NCI-H1436 treated with DMSO at 0.1 percent for 48 hours (cell line): Measurements from ENCODE around the gene NEK1.
"Not testable (repeated sequence)": the region's sequence is repeated elsewhere in the genome, so short reads cannot be mapped to it uniquely, and the experiment has no call there.

ENCODE experiments used
- DNase-seq: peaks from one replicate; lab custom pipeline; 2025; lab: John Stamatoyannopoulos, UW

Gene NEK1

DNA sequence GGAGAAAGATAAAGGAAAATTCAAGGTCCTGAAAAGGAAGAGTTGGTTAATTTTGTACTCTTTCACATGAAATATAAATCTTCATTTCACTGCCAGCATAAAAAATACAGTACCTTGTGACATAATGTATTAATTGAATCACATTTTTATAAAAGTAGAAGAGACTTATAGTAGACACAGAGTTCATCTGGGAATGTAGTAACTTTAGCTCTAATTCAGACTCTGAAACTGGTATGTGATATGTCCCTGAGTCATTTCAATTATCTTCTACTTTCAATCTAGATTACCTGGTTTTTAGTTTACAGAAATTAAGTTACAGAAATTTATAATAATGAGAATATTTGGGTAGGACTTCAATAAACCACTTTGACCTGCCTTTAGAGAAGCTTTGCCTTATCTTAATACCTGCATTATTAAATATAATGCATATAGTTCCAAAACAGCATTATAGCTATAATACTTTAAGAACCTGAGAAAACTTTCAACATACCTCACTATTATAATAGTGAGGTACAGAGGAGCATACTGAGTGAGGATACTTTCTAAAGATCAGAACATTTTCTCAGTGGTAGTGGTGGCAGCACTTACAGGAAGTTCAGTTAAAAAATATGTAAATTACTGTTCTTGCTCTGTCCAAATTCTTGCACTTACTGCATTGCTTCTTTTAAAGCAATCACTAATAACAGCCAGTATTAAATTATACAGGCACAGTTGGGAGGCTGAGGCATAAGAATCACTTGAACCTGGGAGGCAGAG, 11.2 kb downstream of the NEK1 start:
- no peak for DNase-seq

DNA sequence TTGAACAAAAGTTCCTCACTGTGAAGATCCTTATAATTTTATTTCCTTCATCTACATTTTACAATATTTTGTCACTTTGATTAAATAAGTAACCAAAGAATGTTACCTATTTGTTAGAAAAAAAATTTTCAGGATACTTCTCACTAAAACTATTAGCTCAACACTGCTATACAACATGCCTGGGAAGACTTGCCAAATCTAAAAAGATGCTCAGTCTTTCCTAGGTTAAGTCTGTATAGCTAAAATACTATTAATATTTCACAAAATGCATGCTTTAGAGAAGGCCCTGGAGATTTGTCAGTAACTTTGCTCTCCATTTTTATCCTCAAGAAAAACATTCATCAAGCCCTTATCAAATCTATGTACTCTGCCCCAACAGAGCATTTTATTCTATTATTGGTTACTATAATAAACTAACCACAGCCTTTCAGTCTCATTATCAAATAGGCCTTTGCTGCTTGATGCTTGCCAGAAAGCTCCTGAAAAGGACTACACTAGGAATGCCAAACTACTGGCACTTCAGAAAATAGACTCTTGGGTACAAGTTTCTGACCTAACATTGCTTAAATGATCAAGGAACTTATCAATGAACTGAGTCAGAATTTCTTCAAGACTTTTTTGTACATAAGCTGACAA, 17.7 kb downstream of the NEK1 start:
- DNase-seq, result no peak

DNA sequence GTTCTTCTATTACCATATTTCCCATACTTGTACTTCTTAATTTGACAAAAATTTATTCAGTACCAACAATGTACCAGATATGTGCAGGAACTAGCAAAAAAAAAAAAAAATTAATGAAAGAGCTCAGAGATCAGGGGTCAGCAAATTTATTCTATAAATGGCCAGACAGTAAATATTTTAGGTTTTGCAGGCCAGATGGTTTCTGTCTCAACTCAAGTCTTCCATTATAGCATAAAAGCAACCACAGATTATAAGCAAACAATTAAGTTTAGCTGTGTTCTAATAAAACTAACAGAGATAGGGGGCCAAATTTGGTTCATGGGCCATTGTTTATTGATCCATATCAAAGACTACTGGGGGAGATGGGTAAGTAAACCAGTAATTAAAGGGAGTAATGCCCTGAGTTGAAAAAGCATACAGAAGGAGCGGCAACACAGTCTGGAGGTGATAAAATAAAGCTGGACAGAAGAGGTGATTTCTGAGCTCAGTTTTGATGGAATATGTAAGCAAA, 19.3 kb downstream of the NEK1 start:
- DNase-seq, result no peak

DNA sequence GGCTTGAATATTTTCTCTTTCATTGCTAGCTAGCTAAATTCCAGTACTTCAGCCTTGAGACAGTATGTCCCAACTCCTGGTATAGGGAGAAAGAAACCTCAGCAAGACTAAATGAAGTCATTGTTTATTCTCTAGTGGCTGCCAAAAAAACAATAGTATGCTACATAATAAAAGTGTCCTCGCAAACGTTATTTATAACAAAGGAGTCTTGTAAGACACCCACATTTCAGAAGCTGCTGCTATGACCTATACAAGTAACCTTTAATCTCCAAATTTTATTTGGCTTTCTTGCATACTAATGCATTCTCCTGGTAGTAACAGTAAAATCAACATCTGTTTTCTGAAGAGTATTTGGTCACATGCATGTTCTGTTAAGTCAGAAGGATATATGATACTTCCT, 28.8 kb downstream of the NEK1 start:
- DNase-seq, result no peak

DNA sequence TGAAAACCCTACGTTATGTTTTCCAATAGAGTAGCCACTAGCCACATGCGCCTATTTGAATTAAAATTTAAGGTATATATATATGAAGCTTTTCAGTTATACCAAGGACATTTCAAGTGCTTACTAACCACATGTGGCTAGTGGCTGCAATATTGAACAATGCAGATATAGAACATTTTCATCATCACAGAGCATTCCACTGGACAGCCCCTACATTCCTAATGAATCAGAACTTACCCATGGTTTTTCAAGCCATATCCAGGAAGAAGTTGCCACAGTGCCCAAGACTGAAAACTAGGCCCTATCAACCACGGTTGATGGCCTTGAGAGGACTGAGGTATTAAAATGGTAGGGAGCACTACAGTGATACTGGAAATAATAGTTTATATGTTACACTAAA, 29.7 kb downstream of the NEK1 start:
- no peak for DNase-seq

DNA sequence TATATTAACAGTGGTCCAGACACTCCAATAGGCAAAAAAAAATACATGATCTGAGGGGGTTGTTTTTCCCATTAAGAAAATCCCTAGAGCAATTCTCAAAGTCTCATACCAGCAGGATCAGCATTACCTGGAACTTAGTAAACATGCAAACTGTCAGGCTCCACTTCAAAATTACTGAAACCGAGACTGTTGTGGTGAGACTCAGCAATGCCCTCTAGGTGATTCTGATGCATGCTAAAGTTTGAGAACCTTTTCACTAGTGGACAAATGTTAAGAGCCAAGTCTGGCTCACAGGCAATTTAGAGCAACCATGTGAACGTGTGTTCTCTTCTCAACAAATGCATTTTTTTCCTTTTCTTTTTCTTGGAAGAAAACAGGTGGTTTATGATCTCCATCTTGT, 30.2 kb downstream of the NEK1 start:
- DNase-seq, result no peak

DNA sequence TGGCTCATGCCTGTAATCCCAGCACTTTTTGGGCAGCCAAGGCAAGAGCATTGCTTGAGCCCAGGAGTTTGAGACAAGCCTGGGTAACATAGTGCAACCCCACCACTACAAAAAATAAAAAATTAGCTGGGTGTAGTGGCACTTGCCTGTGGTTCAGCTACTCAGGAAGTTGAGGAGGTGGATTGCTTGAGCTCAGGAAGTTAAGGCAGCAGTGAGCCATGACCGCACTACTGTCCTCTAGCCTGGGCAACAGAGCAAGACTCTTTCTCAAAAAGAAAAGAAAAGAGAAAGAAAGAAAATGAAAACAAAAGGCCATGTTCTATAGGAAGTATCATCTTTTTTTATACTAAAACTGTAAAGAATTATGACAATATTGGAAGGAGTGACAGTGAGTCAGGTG, 38.5 kb downstream of the NEK1 start:
- no peak for DNase-seq

DNA sequence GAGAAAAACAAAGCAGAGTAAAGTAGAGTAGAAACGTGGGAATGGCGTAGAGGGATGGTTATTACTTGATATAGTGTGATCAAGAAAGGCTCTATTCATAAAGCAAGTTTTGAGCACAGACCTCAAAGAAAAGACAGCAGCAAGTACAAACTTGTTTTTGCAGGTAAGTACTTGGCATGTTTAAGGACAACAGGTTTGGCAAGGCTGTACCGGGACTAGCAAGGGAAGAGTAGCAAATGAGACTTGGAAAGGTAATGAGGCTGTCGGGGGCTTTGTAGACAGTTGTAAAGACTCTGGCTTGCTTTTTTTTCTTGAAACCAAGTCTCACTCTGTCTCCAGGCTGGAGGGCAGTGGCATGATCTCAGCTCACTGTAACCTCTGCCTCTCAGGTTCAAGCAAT, 40.9 kb downstream of the NEK1 start:
- no peak for DNase-seq

DNA sequence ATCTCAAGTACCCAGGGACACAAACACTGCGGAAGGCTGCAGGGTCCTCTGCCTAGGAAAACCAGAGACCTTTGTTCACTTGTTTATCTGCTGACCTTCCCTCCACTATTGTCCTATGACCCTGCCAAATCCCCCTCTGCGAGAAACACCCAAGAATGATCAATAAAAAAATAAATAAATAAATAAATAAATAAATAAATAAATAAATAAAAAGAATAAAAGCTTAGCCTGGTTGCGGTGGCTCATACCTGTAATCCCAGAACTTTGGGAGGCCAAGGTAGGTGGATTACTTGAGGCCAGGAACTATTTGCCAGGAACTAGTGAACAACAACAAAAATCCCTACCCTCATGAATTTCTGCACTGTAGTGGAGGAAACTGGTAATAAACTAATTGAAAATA, 41.4 kb downstream of the NEK1 start:
- not testable (repeated sequence) for DNase-seq

DNA sequence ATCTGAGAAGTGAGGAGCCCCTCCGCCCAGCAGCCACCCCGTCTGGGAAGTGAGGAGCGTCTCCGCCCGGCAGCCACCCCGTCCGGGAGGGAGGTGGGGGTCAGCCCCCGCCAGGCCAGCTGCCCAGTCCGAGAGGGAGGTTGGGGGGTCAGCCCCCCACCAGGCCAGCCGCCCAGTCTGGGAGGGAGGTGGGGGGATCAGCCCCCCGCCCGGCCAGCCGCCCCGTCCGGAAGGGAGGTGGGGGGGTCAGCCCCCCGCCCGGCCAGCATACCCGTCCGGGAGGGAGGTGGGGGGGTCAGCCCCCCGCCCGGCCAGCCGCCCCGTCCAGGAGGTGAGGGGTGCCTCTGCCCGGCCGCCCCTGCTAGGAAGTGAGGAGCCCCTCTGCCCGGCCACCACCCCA, 42.1 kb downstream of the NEK1 start:
- not testable (repeated sequence) for DNase-seq

DNA sequence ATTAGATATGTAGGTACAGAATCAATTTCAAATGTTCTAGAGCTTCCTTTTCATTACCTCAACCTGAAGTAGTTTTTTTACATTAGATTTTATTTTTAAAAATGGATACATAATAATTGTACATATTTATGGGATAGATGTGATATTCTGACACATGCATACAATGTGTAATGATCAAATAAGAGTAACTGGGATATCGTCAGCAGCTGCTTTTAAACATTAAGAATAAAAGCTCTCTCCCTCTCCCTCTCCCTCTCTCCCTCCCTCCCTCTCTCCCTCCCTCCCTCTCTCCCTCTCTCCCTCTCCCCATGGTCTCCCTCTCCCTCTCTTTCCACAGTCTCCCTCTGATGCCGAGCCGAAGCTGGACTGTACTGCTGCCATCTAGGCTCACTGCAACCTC, 43.2 kb downstream of the NEK1 start:
- not testable (repeated sequence) for DNase-seq

DNA sequence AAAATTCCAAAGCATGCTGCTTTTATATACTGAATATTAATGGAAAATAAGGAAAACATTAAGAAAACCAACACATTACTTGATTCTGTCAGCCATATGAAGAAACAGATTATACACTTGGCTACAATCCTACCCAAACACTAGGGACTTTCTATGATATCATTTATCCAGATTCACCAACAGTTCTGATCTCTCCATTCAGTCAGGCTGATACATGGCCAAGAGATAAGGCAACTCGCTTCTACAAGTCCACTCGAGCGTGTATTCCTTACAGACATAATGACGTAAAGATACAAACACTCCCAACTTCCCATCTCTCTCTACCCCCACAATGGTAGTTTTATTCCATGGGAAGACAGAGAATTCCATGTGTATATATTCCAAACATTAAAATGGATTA, 44.5 kb downstream of the NEK1 start:
- no peak for DNase-seq

DNA sequence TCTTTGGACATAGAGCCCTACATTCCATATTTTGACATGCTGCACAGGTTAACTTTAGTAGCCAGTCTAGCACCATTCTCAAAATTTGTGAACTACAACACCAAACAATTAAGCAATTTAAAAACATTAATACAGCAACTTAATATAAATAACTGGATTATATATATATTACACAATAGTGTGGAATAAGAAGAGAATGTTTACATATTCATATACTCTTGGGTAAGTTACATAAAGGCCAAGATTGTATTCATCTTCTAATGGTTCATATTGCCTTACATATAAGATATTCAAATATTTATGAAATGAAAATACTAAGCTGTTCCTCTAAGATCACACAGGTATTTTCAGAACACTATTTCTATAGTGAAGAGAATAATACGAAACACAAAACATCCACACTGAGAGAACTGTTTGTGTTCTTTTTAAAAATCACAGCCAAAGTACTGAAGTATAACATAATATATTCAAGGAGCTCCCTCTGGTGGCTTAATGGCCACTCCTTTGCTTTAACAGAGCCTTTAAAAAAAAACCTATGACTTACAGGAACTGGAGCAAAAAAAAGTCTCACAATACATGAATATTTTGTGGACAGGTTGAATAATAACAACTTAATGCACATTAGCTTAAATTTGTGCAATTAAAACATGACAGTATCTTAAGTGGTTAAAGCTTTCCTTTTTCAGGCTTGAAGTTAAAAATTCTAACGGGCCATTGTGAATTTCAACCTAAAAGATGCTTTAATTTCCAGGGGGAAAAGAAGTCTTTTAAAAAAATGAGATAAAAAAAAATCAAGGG, 46.2 kb downstream of the NEK1 start:
- no peak for DNase-seq

DNA sequence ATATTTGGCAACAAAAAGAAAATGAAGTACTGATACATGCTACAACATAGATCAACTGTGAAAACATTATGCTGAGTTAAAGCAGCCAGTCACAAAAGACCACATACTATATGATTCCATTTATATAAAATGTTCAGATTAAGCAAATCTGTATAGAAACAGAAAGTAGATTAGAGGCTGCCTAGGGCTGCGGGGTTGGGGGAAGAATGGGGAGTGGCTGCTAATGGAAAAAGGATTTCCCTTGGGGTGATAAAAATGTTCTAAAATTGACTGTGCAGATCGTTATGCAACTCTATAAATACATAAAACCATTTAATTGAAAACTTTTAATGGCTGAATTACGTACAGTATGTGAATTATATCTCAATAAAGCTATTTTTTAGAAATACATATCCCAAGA, 46.8 kb downstream of the NEK1 start:
- DNase-seq, result no peak

DNA sequence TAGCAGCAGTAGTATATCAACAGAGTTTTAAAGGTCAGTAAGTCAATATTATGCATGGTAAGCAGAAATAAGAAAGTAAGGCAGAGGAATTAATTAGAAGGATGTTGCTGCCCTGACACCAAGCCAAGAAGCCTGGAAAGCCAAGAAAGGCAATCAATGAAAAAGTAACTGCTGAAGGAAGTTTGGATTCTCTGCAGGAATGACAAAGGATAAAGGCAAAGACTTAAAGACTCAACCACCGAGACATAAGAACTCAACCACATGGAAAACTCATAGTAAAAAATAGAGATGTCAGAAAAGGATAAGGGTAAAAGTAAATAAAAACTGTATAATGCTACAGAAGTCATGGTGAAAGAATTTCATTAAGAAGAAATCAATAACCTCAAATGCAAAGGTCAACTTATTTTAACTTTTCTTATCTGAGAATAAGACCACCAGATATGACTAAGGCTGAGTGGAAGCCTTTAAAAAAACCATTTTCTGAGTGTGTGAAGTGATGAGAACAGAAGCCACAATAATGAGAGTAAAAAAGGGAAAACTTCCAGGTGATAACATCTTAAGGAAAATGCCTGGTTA, 55.2 kb downstream of the NEK1 start:
- no peak for DNase-seq

DNA sequence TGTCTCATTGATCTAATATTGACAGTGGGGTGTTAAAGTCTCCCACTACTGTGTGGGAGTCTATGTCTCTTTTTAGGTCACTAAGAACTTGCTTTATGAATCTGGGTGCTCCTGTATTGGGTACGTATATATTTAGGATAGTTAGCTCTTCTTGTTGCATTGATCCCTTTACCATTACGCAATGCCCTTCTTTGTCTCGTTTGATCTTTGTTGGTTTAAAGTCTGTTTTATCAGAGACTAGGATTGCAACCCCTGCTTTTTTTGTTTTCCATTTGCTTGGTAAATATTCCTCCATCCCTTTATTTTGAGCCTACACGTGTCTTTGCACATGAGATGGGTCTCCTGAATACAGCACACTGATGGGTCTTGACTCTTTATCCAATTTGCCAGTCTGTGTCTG, 65.8 kb downstream of the NEK1 start:
- not testable (repeated sequence) for DNase-seq

DNA sequence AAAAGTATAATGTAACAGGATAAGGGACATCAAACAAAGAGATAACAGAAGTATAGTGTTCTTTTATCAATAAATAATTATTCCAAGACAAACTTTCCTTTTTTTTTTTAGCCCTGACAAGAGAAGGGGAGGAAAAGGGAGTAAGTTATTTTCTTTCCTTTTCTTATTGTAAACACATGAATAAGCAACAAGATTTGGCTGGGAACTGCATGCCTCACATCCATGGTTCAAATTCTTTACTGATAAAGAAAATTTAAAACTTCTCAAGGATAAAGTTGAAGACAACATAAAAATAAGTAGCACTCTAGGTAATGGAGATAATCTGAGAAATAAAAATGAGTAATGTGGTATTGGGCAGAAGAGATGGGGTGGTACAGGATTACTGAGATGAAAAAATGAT, 71.6 kb downstream of the NEK1 start:
- no peak for DNase-seq

DNA sequence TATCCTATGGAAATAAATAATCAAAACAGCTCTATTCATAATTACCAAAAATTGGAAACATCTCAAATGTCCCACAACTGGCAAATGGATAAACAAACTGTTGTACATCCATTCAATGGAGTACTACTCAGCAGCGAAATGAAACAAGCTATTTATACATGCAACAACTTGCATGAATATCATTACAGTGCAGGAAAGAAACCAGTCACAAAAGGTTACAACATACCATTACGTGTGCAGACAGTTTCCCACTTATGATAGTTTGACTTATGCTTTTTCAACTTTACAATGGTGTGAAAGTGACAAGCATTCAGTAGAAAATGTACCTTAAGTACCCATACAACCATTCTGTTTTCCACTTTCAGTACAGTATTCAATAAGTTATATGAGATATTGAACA, 82.3 kb downstream of the NEK1 start:
- no peak for DNase-seq

DNA sequence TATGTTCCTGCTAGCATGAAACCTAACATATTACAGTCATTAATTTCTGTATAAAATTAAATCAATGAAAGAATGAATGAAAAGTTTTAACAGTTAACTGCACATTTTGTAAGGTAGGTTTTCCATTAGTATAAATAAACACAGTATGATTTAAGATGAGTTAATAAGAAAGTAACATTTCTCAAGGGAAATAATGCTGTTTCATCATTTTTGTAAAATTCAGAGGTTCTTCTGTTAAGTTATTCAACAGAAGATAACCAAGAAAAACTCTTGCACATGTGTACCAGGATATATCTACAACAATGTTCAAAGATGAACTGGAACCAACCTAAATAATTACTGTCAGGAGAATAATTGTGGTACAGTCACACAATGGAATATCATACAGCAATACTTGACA, 88.6 kb downstream of the NEK1 start:
- DNase-seq, result no peak

DNA sequence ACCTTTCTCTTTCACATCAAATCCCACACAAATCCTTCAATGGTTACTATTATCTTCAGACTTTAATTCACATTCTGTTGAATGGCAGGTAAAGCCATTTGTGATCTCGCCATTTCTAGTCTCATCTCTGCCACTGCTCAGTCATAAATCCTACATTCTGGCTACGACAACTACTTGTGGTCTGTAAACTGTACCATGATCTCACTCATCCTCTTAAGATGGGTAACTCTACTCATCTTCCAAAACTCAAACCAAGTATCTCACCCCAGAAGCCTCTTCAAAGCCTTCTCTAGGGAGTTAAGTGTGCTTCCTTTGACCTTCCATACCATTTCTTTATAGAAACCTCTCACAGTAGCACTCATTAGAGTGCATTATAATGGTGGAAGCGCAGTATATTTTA, 101.8 kb downstream of the NEK1 start:
- DNase-seq, result no peak

DNA sequence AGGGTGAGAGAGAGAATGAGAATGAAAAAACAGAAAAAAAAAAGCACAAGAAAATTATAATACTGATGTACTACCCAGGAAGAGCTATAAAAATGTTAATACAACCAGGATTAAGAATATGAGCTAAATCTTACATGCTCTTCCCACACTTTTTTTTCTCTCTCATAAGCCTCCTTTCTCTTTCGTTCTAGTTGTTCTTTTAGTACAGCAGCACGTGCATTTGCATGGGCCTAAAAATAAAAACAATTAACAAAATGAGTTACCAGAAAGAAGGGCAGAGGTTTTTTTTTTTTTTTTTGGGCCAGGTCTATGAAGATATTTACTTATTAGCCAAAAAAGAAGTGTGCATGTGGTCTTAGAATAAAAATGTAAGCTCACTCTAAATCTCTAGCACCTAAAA, 105.5 kb downstream of the NEK1 start:
- no peak for DNase-seq

DNA sequence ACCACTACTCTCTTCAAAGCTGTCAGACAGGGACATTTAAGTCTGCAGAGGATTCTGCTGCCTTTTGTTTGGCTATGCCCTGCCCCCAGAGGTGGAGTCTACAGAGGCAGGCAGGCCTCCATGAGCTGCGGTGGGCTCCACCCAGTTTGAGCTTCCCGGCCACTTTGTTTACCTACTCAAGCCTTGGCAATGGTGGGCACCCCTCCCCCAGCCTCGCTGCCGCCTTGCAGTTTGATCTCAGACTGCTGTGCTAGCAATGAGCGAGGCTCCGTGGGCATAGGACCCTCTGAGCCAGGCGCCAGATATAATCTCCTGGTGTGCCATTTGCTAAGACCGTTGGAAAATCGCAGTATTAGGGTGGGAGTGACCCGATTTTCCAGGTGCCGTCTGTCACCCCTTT, 112.5 kb downstream of the NEK1 start:
- DNase-seq, result not testable (repeated sequence)

DNA sequence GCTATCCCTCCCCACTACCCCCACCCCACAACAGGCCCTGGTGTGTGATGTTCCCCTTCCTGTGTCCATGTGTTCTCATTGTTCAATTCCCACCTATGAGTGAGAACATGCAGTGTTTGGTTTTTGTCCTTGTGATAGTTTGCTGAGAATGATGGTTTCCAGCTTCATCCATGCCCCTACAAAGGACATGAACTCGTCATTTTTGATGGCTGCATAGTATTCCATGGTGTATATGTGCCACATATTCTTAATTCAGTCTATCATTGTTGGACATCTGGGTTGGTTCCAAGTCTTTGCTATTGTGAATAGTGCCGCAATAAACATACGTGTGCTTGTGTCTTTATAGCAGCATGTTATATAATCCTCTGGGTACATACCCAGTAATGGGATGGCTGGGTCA, 118.1 kb downstream of the NEK1 start:
- not testable (repeated sequence) for DNase-seq
